GM12892 (cell line): ENCODE results near the gene PRSS56.
A peak's percentile ranks its signal among the peaks of the same experiment; 100 is the strongest.

Source experiments
- DNase-seq: peaks from one replicate; pipeline ENCODE4 v3.0.0; 2011; ENCODE audit not compliant: insufficient read length
- FAIRE-seq: peaks from 2 replicates; lab custom pipeline; 2011; peaks lifted over from hg19 to GRCh38; lab: Jason Lieb, UNC
- POLR2A ChIP-seq: IDR thresholded peaks from 2 replicates; pipeline ENCODE4 v1.6.1; 2011; ENCODE audit warnings: low read depth, low read length, control low read depth
- POLR2AphosphoS5 ChIP-seq: IDR thresholded peaks from 2 replicates; pipeline ENCODE4 v1.6.1; 2011; ENCODE audit warnings: low read depth, low read length, control low read depth
- TAF1 ChIP-seq: IDR thresholded peaks from 2 replicates; pipeline ENCODE4 v1.6.1; 2011; ENCODE audit warnings: low read depth, mild to moderate bottlenecking, control low read depth, low read length, borderline replicate concordance

The PRSS56 gene

GRCh38 chr2:232541195-232541960 is 21.2 kb downstream of the PRSS56 start:
- no peak for FAIRE-seq
- DNase-seq: peak; percentile 31
- TF ChIP-seq POLR2A (0 out of 2 replicates have a peak, but pooled peaks have one; percentile 3), POLR2AphosphoS5 (no peak; the same call in 1 of the 2 replicates), TAF1 (no peak)

GRCh38 chr2:232541961-232542714 is 21.9 kb downstream of the PRSS56 start:
- no peak for TF ChIP-seq POLR2A
- no peak for TF ChIP-seq TAF1
- no peak for TF ChIP-seq POLR2AphosphoS5
- FAIRE-seq (no peak), DNase-seq (no peak)

GRCh38 chr2:232542715-232543467 is 22.7 kb downstream of the PRSS56 start:
- TF ChIP-seq TAF1 (no peak), POLR2A (no peak), POLR2AphosphoS5 (peak; percentile 58; the same call in 1 of the 2 replicates)

GRCh38 chr2:232543491-232543890 is 23.3 kb downstream of the PRSS56 start:
- no peak for TF ChIP-seq POLR2AphosphoS5
- no peak for TF ChIP-seq TAF1
- TF ChIP-seq POLR2A: no peak
- FAIRE-seq (no peak), DNase-seq (no peak)

More at GRCh38 chr2:232542715-232543467, 22.7 kb downstream of the PRSS56 start:
- FAIRE-seq: no peak
- DNase-seq: no peak

- no peak for DNase-seq
- no peak for FAIRE-seq
- TF ChIP-seq TAF1 (no peak), POLR2A (no peak), POLR2AphosphoS5 (no peak; the same call in 1 of the 2 replicates)
These were observed 23.9 kb downstream of the PRSS56 start for GRCh38 chr2:232543928-232544631.

- TF ChIP-seq POLR2AphosphoS5: no peak
- FAIRE-seq: no peak
- no peak for DNase-seq
These were observed 24.5 kb downstream of the PRSS56 start for GRCh38 chr2:232544674-232545073.

GRCh38 chr2:232545511-232546375 is 25.6 kb downstream of the PRSS56 start:
- FAIRE-seq (no peak), DNase-seq (no peak)
- TF ChIP-seq POLR2A (no peak), TAF1 (no peak), POLR2AphosphoS5 (no peak)

- TF ChIP-seq POLR2A: no peak
- no peak for TF ChIP-seq TAF1
- no peak for TF ChIP-seq POLR2AphosphoS5
- DNase-seq: no peak
- FAIRE-seq: no peak
These were observed 27.8 kb downstream of the PRSS56 start for GRCh38 chr2:232547991-232548390.

- FAIRE-seq (no peak), DNase-seq (no peak)
- TF ChIP-seq POLR2A (no peak), TAF1 (no peak), POLR2AphosphoS5 (no peak)
These were observed 29.6 kb downstream of the PRSS56 start for GRCh38 chr2:232549655-232550353.
